Measurements from ENCODE around the gene DHRS7C. TPM values are rescaled to one million over a fixed set of nuclear protein-coding genes. Genes with fewer than 3 reads are reported as not detected.
A peak's percentile ranks its signal among the peaks of the same experiment; 100 is the strongest.

DHRS7C gene
- total and polyA plus RNA-seq, 12 donors, result not detected

DNA sequence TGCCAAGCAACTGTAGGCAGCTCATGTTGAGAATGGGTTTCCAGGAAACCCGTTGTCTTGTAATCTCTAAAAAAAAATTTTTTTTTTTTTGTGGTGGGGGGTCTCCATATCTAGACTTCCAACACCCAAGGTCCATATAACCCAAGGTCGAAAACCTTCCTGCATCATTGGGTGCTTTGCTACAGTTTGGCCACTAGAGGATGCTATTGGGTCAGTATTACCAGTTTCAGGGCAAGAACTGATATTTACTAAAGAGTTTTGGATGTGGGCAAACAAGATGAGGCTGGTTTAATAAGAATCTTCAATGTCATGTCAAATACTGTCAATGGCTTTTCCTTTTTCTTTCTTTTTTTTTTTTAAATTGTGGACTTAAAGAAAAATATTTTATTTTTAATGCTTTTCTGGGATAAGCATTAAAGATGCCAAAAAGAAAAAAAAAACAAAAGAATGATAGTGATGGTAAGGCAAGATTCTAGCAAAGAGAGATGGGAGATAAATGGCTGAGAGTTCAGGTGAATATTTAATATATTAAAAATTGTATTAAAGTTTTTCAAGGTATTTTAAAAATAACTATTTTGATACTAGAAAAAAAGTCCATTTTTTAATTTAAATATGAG lies 62.2 kb downstream of the DHRS7C start:
- TF ChIP-seq, protein P1, sequence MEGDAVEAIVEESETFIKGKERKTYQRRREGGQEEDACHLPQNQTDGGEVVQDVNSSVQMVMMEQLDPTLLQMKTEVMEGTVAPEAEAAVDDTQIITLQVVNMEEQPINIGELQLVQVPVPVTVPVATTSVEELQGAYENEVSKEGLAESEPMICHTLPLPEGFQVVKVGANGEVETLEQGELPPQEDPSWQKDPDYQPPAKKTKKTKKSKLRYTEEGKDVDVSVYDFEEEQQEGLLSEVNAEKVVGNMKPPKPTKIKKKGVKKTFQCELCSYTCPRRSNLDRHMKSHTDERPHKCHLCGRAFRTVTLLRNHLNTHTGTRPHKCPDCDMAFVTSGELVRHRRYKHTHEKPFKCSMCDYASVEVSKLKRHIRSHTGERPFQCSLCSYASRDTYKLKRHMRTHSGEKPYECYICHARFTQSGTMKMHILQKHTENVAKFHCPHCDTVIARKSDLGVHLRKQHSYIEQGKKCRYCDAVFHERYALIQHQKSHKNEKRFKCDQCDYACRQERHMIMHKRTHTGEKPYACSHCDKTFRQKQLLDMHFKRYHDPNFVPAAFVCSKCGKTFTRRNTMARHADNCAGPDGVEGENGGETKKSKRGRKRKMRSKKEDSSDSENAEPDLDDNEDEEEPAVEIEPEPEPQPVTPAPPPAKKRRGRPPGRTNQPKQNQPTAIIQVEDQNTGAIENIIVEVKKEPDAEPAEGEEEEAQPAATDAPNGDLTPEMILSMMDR (IDR thresholded peaks at IDR 0.05), result peak; percentile 92 to 99 (median 94)
- no peak for TF ChIP-seq POLR2A (IDR thresholded peaks at IDR 0.05)
- Histone ChIP-seq H3K4me1 (replicated peaks in 1 of 2) (no peaks in the 10 kb centered on the region), H3K4me3 (no peak overlapping the region), H3K27me3 (no peaks in the 10 kb centered on the region), H3K27ac (no peak overlapping the region), H3K36me3 (replicated peaks in 1 of 2) (no peaks in the 10 kb centered on the region), H3K9me3 (replicated peaks in 1 of 3) (no peaks in the 10 kb centered on the region)
- 0 to 11% (median 4%) methylated on average over 2 of the region's 2 CpGs for WGBS, 4 donors
- peak in 2 of 7 donors; percentile 6 to 25 for DNase-seq
- intact Hi-C loops (cut with DNase I), result no loop called here

DNA sequence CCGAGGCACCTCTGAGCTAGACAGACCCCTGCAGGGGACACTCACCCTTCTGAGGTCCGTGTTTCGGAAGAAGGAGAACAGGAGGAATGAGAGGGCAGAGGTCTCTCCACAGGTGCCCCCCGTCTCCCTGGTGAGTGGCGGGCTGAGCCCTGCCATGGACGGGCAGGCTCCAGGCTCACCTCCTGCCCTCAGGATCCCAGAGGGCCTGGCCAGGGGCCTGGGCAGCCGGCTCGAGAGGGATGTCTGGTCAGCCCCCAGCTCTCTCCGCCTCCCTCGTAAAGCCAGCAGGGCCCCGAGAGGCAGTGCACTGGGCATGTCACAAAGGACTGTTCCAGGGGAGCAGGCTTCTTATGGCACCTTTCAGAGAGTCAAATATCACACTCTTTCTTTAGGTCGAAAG lies 62.8 kb downstream of the DHRS7C start:
- Histone ChIP-seq H3K36me3 (replicated peaks in 1 of 2) (no peaks in the 10 kb centered on the region), H3K4me3 (no peak overlapping the region), H3K4me1 (replicated peaks in 1 of 2) (no peaks in the 10 kb centered on the region), H3K9me3 (replicated peaks in 1 of 3) (no peaks in the 10 kb centered on the region), H3K27me3 (no peaks in the 10 kb centered on the region), H3K27ac (no peak overlapping the region)
- 43 to 62% (median 53%) methylated on average over 7 to 12 of the region's 12 CpGs for WGBS, 4 donors
- no peak for TF ChIP-seq POLR2A (IDR thresholded peaks at IDR 0.05)
- TF ChIP-seq, protein P1 (IDR thresholded peaks at IDR 0.05), result no peak
- peak in 1 of 7 donors; percentile 21 for DNase-seq
- intact Hi-C loops (cut with DNase I), result no loop called here

DNA sequence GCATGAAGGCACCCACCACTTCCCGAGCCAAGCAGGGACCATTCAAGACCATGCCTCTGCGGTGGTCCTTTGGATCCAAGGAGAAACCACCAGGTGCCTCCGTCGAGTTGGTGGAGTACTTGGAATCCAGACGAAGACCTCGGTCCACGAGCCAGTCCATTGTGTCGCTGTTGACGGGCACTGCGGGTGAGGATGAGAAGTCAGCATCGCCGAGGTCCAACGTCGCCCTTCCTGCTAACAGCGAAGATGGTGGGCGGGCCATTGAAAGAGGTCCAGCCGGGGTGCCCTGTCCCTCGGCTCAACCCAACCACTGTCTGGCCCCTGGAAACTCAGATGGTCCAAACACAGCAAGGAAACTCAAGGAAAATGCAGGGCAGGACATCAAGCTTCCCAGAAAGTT lies 63.4 kb downstream of the DHRS7C start:
- H3K27ac ChIP-seq, result no peak overlapping the region
- no peaks in the 10 kb centered on the region for H3K9me3 ChIP-seq (replicated peaks in 1 of 3)
- H3K4me1 ChIP-seq (replicated peaks in 1 of 2), result no peaks in the 10 kb centered on the region
- H3K27me3 ChIP-seq, result no peaks in the 10 kb centered on the region
- no peak overlapping the region for H3K4me3 ChIP-seq
- DNase-seq, result no peak
- no peaks in the 10 kb centered on the region for H3K36me3 ChIP-seq (replicated peaks in 1 of 2)
- WGBS, 4 donors, result 81 to 92% (median 86%) methylated on average over 14 to 18 of the region's 18 CpGs
- intact Hi-C loops (cut with DNase I), result no loop called here
- TF ChIP-seq POLR2A (IDR thresholded peaks at IDR 0.05), result no peak
- TF ChIP-seq, protein P1 (IDR thresholded peaks at IDR 0.05), result no peak

- Histone ChIP-seq H3K4me1 (replicated peaks in 1 of 2) (no peaks in the 10 kb centered on the region), H3K36me3 (replicated peaks in 1 of 2) (no peaks in the 10 kb centered on the region), H3K9me3 (replicated peaks in 1 of 3) (no peaks in the 10 kb centered on the region), H3K4me3 (no peak overlapping the region), H3K27me3 (no peaks in the 10 kb centered on the region), H3K27ac (no peak overlapping the region)
- intact Hi-C loops (cut with DNase I), result no loop called here
- DNase-seq, result no peak
- WGBS, 4 donors, result 50 to 56% (median 51%) methylated on average over 6 of the region's 6 CpGs
- no peak for TF ChIP-seq POLR2A (IDR thresholded peaks at IDR 0.05)
- TF ChIP-seq, protein P1 (IDR thresholded peaks at IDR 0.05), result no peak
Measured at GRCh38 chr17:9726291-9726690, 65.1 kb downstream of the DHRS7C start.

Measured in adrenal gland (tissue), 12 donors.